ENCODE measurements around the gene FLOT2.

The FLOT2 gene

GRCh38 chr17:28899212-28899815, 1.8 kb upstream of the FLOT2 start:
- Histone ChIP-seq H3K4me1 (ENCODE audit: low read depth, poor library complexity, severe bottlenecking) (peaks cover 47% of the 10 kb centered on the region), H3K36me3 (ENCODE audit: insufficient read depth) (no peaks in the 10 kb centered on the region)

GRCh38 chr17:28898527-28898955, 1.0 kb upstream of the FLOT2 start:
- peaks cover 55% of the 10 kb centered on the region for H3K4me1 ChIP-seq (ENCODE audit: low read depth, poor library complexity, severe bottlenecking)
- no peak for TF ChIP-seq CTCF (conservative IDR thresholded peaks at IDR 0.05; ENCODE audit: low read depth, low read length)
- no peaks in the 10 kb centered on the region for H3K27me3 ChIP-seq (ENCODE audit: insufficient read depth, low read depth)
- no peak overlapping the region for H3K9ac ChIP-seq
- H2AFZ ChIP-seq (ENCODE audit: low read depth) = no peak overlapping the region
- peak overlapping the region; percentile 84 for H3K4me2 ChIP-seq
- H3K4me3 ChIP-seq (IDR thresholded peaks at IDR 0.05; ENCODE audit: insufficient read depth, low read depth, low read length) = no peak overlapping the region
- H3K36me3 ChIP-seq (ENCODE audit: insufficient read depth) = no peaks in the 10 kb centered on the region
- H3K27ac ChIP-seq = no peak overlapping the region
- peaks cover 12% of the 10 kb centered on the region; the same call in 1 of the 2 replicates for H3K79me2 ChIP-seq (ENCODE audit: insufficient read depth, low read depth)
- H4K20me1 ChIP-seq (ENCODE audit: insufficient read depth) = no peaks in the 10 kb centered on the region

More at GRCh38 chr17:28899212-28899815, 1.8 kb upstream of the FLOT2 start:
- H3K27ac ChIP-seq = no peak overlapping the region
- no peak overlapping the region for H3K9ac ChIP-seq
- H3K4me2 ChIP-seq = no peak overlapping the region; the same call in 1 of the 2 replicates
- H3K27me3 ChIP-seq (ENCODE audit: insufficient read depth, low read depth) = no peaks in the 10 kb centered on the region
- no peak overlapping the region for H2AFZ ChIP-seq (ENCODE audit: low read depth)
- peaks cover 12% of the 10 kb centered on the region; the same call in 1 of the 2 replicates for H3K79me2 ChIP-seq (ENCODE audit: insufficient read depth, low read depth)
- TF ChIP-seq CTCF (conservative IDR thresholded peaks at IDR 0.05; ENCODE audit: low read depth, low read length) = no peak
- no peaks in the 10 kb centered on the region for H4K20me1 ChIP-seq (ENCODE audit: insufficient read depth)
- no peak overlapping the region for H3K4me3 ChIP-seq (IDR thresholded peaks at IDR 0.05; ENCODE audit: insufficient read depth, low read depth, low read length)

- peaks cover 12% of the 10 kb centered on the region; the same call in 1 of the 2 replicates for H3K79me2 ChIP-seq (ENCODE audit: insufficient read depth, low read depth)
- peak overlapping the region; percentile 96 for H2AFZ ChIP-seq (ENCODE audit: low read depth)
- H3K4me1 ChIP-seq (ENCODE audit: low read depth, poor library complexity, severe bottlenecking) = peaks cover 57% of the 10 kb centered on the region
These were observed 415 bp upstream of the FLOT2 start for GRCh38 chr17:28897769-28898526.

GRCh38 chr17:28896491-28896883, 1.0 kb downstream of the FLOT2 start:
- H3K4me1 ChIP-seq (ENCODE audit: low read depth, poor library complexity, severe bottlenecking) = peaks cover 65% of the 10 kb centered on the region
- no peaks in the 10 kb centered on the region for H3K36me3 ChIP-seq (ENCODE audit: insufficient read depth)
- peak overlapping the region; percentile 70; the same call in 1 of the 2 replicates for H3K9ac ChIP-seq
- no peak overlapping the region for H3K4me3 ChIP-seq (IDR thresholded peaks at IDR 0.05; ENCODE audit: insufficient read depth, low read depth, low read length)
- peaks cover 4% of the 10 kb centered on the region; the same call in 1 of the 2 replicates for H3K79me2 ChIP-seq (ENCODE audit: insufficient read depth, low read depth)
- peak overlapping the region; percentile 96; the same call in 1 of the 2 replicates for H2AFZ ChIP-seq (ENCODE audit: low read depth)
- no peaks in the 10 kb centered on the region for H4K20me1 ChIP-seq (ENCODE audit: insufficient read depth)
- no peak overlapping the region for H3K27ac ChIP-seq
- H3K27me3 ChIP-seq (ENCODE audit: insufficient read depth, low read depth) = no peaks in the 10 kb centered on the region
- H3K4me2 ChIP-seq = peak overlapping the region; percentile 84
- no peak for TF ChIP-seq CTCF (conservative IDR thresholded peaks at IDR 0.05; ENCODE audit: low read depth, low read length)

More at GRCh38 chr17:28897769-28898526, 415 bp upstream of the FLOT2 start:
- Histone ChIP-seq H3K27me3 (ENCODE audit: insufficient read depth, low read depth) (no peaks in the 10 kb centered on the region), H3K36me3 (ENCODE audit: insufficient read depth) (no peaks in the 10 kb centered on the region), H3K4me3 (IDR thresholded peaks at IDR 0.05; ENCODE audit: insufficient read depth, low read depth, low read length) (no peak overlapping the region), H3K27ac (peak overlapping the region; percentile 23), H3K9ac (peak overlapping the region; percentile 70), H4K20me1 (ENCODE audit: insufficient read depth) (no peaks in the 10 kb centered on the region), H3K4me2 (peak overlapping the region; percentile 84)
- TF ChIP-seq CTCF (conservative IDR thresholded peaks at IDR 0.05; ENCODE audit: low read depth, low read length) = no peak
